Transverse colon (tissue), 4 donors: ENCODE results near the gene CKB.

Experiments used
- POLR2AphosphoS5 ChIP-seq, 3 donors: sonication (generic); formaldehyde crosslinking; IDR thresholded peaks; one replicate each; pipeline ENCODE4 v1.6.1; 2016; ENCODE audit warnings: antibody characterized with exemption in 3 of 3
- TF ChIP-seq, protein P1 (sequence below), 5 experiments: fragments of 200-600 bp in 3 of 5; fragments of 450-650 bp in 2 of 5; sonication (generic) in 3 of 5; IDR thresholded peaks; 1 replicate in 2 of 5; 2 replicates in 3 of 5; pipeline ENCODE4 v1.5.1; 2016 to 2017; ENCODE audit warnings: antibody characterized with exemption in 5 of 5, inconsistent platforms in 3 of 5, mild to moderate bottlenecking in 2 of 5, moderate library complexity in 1 of 5

DNA sequence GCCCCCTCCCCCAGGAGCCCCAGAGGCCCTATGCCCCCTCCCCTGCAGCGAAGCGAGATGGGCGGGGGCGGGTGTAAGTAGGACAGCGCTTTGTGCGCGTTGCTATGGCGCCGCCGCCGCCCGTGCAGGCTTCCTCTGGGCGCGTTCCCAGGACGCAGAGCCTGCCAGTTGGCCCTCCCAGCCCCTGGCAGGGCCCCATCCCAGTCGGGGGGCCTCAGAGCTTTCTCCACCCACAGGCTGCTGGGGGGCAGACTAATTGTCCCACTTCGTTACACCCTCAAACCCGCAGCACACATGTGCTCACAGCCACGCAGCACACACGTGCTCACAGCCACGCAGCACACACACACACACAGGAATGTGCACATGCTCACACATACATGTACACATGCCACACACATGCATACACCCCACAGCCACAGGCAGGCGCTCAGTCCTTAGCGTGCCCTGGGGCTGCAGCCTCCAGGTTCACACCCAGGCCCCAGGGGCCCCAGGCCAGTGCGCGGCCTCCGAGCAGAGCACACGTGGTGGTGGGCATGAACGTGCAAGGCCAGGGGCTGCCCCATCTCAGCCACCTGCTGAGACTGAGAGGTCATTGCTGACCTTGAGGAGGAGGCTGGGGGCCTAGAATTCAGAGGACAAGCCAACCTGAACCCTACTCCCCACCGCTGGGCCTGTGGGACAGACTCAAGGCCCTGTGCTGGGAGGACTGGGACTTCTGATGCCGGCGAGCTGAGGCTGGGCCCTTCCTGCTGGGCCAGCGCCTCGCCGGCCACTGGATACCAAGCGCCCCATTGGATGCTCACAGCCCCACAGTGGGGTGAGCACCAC is 22.0 kb upstream of the CKB start:
- TF ChIP-seq, protein P1, sequence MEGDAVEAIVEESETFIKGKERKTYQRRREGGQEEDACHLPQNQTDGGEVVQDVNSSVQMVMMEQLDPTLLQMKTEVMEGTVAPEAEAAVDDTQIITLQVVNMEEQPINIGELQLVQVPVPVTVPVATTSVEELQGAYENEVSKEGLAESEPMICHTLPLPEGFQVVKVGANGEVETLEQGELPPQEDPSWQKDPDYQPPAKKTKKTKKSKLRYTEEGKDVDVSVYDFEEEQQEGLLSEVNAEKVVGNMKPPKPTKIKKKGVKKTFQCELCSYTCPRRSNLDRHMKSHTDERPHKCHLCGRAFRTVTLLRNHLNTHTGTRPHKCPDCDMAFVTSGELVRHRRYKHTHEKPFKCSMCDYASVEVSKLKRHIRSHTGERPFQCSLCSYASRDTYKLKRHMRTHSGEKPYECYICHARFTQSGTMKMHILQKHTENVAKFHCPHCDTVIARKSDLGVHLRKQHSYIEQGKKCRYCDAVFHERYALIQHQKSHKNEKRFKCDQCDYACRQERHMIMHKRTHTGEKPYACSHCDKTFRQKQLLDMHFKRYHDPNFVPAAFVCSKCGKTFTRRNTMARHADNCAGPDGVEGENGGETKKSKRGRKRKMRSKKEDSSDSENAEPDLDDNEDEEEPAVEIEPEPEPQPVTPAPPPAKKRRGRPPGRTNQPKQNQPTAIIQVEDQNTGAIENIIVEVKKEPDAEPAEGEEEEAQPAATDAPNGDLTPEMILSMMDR (IDR thresholded peaks at IDR 0.05) = no peak
- TF ChIP-seq POLR2AphosphoS5 (IDR thresholded peaks at IDR 0.05) = peak in 1 of 3 donors; percentile 5
